HepG2 (cell line): ENCODE data around the gene RNF149. TPM values are rescaled to one million over a fixed set of nuclear protein-coding genes. Genes with fewer than 3 reads are reported as not detected.

Experiments used
- ATF1 ChIP-seq: IDR thresholded peaks from 2 replicates; pipeline ENCODE4 v1.6.1; 2016; ENCODE audit warnings: mild to moderate bottlenecking, control low read depth
- BHLHE40 ChIP-seq: IDR thresholded peaks from 2 replicates; pipeline ENCODE4 v1.6.1; 2011; ENCODE audit warnings: low read length, improper control_type of control experiment
- CBFB ChIP-seq: sonication (generic); formaldehyde crosslinking; IDR thresholded peaks from 2 replicates; pipeline ENCODE4 v1.4.0; 2020; ENCODE audit warnings: missing genetic modification reagents
- HDAC2 ChIP-seq: sonication (generic); formaldehyde crosslinking; IDR thresholded peaks from 2 replicates; pipeline ENCODE4 v1.4.0; 2020; ENCODE audit warnings: missing genetic modification reagents
- HHEX ChIP-seq: IDR thresholded peaks from 2 replicates; pipeline ENCODE4 v1.6.1; 2016; ENCODE audit warnings: control low read depth
- KDM2A ChIP-seq: sonication (generic); formaldehyde crosslinking; IDR thresholded peaks from 2 replicates; pipeline ENCODE4 v1.4.0; 2020; ENCODE audit warnings: low read depth, missing genetic modification reagents, borderline replicate concordance
- NCOR1 ChIP-seq: fragments of 200-600 bp; sonication (generic); IDR thresholded peaks from 2 replicates; pipeline ENCODE4 v1.7.0; 2017; ENCODE audit warnings: antibody characterized with exemption, low read length, borderline replicate concordance
- PCBP2 ChIP-seq: fragments of 200-400 bp; formaldehyde crosslinking; optimal IDR thresholded peaks from 2 replicates; pipeline ENCODE3; 2018; ENCODE audit warnings: low read length, low read depth; ENCODE audit not compliant: poor library complexity, severe bottlenecking
- RARG ChIP-seq: sonication (generic); formaldehyde crosslinking; IDR thresholded peaks from 2 replicates; pipeline ENCODE4 v1.4.0; 2020; ENCODE audit warnings: low read depth, mild to moderate bottlenecking, missing genetic modification reagents
- SMAD9 ChIP-seq: sonication (generic); formaldehyde crosslinking; IDR thresholded peaks from 2 replicates; pipeline ENCODE4 v1.5.1; 2020; ENCODE audit warnings: mild to moderate bottlenecking, missing genetic modification reagents
- SNAPC4 ChIP-seq: sonication (generic); formaldehyde crosslinking; IDR thresholded peaks from 2 replicates; pipeline ENCODE4 v1.4.0; 2020; ENCODE audit warnings: mild to moderate bottlenecking, missing genetic modification reagents
- SOX5 ChIP-seq: IDR thresholded peaks from 2 replicates; pipeline ENCODE4 v1.6.1; 2016; ENCODE audit warnings: borderline replicate concordance
- TAF15 ChIP-seq: fragments of 200-400 bp; formaldehyde crosslinking; IDR thresholded peaks from one replicate; pipeline ENCODE4 v1.6.1; 2018; ENCODE audit warnings: mild to moderate bottlenecking, low read depth, low read length; ENCODE audit not compliant: poor library complexity, severe bottlenecking
- TERF1 ChIP-seq: sonication (generic); formaldehyde crosslinking; IDR thresholded peaks from 2 replicates; pipeline ENCODE4 v1.8.0; 2022; ENCODE audit warnings: mild to moderate bottlenecking, missing genetic modification reagents, moderate library complexity
- YEATS2 ChIP-seq: sonication (generic); formaldehyde crosslinking; IDR thresholded peaks from 2 replicates; pipeline ENCODE4 v1.4.0; 2020; ENCODE audit warnings: missing genetic modification reagents, borderline replicate concordance
- ZBTB7B ChIP-seq: sonication (generic); formaldehyde crosslinking; IDR thresholded peaks from 2 replicates; pipeline ENCODE4 v1.4.0; 2020; ENCODE audit warnings: missing genetic modification reagents
- ZNF205 ChIP-seq: IDR thresholded peaks from 2 replicates; pipeline ENCODE4 v1.6.1; 2018; ENCODE audit warnings: missing biosample characterization, missing genetic modification reagents
- ZNF232 ChIP-seq: sonication (generic); formaldehyde crosslinking; IDR thresholded peaks from 2 replicates; pipeline ENCODE4 v1.4.0; 2020; ENCODE audit warnings: missing genetic modification reagents, borderline replicate concordance
- ZNF430 ChIP-seq: sonication (generic); formaldehyde crosslinking; IDR thresholded peaks from 2 replicates; pipeline ENCODE4 v1.9.0; 2021; ENCODE audit warnings: mild to moderate bottlenecking, missing genetic modification reagents
- ZNF724P ChIP-seq: sonication (generic); formaldehyde crosslinking; IDR thresholded peaks from 2 replicates; pipeline ENCODE4 v1.8.0; 2022; ENCODE audit warnings: missing genetic modification reagents, borderline replicate concordance
- ZNF772 ChIP-seq: sonication (generic); formaldehyde crosslinking; IDR thresholded peaks from 2 replicates; pipeline ENCODE4 v1.5.0; 2020; ENCODE audit warnings: mild to moderate bottlenecking, missing genetic modification reagents
- ZSCAN20 ChIP-seq: sonication (generic); formaldehyde crosslinking; IDR thresholded peaks from 2 replicates; pipeline ENCODE4 v1.4.0; 2020; ENCODE audit warnings: missing genetic modification reagents, mild to moderate bottlenecking, borderline replicate concordance
- polyA plus RNA-seq, 8 experiments: library from polyadenylated mRNA; depleted of rRNA in 3 of 8; stranded (reverse) in 7 of 8; unstranded in 1 of 8; fragments of >200 nt; fragmentation: Illumina TruSeq in 4 of 8; extraction: Trizol in 4 of 8; gene quantifications; 2 replicates each; pipeline versions ENCODE4 v1.2.1 to v1.2.3, GENCODE V29; 2011 to 2016; ENCODE audit warnings: low read depth in 4 of 8, missing spikeins in 1 of 8, mixed read lengths in 1 of 8; ENCODE audit not compliant: insufficient read depth in 1 of 8
- total RNA-seq, 5 experiments: library from RNA; depleted of rRNA; stranded (reverse); fragments of >200 nt; fragmentation: Illumina TruSeq; extraction: Trizol; gene quantifications; 2 replicates each; pipeline ENCODE4 v1.2.3, GENCODE V29; 2016; ENCODE audit warnings: low read depth in 1 of 5
- TF ChIP-seq, protein P1 (sequence below): sonication (generic); formaldehyde crosslinking; IDR thresholded peaks from 2 replicates; pipeline ENCODE4 v1.4.0; 2020; ENCODE audit warnings: missing genetic modification reagents

Gene RNF149
- total and polyA plus RNA-seq, 2 of the 13 experiments (the other 11 are each of a cell fraction or from before 2014, with no cell fraction given) = 87.6 to 109 TPM

- TF ChIP-seq, protein P1, sequence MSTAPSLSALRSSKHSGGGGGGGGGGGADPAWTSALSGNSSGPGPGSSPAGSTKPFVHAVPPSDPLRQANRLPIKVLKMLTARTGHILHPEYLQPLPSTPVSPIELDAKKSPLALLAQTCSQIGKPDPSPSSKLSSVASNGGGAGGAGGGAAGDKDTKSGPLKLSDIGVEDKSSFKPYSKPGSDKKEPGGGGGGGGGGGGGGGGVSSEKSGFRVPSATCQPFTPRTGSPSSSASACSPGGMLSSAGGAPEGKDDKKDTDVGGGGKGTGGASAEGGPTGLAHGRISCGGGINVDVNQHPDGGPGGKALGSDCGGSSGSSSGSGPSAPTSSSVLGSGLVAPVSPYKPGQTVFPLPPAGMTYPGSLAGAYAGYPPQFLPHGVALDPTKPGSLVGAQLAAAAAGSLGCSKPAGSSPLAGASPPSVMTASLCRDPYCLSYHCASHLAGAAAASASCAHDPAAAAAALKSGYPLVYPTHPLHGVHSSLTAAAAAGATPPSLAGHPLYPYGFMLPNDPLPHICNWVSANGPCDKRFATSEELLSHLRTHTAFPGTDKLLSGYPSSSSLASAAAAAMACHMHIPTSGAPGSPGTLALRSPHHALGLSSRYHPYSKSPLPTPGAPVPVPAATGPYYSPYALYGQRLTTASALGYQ (CRISPR knock-in tag) = peak; percentile 57
- peak; percentile 99 for TF ChIP-seq ZBTB7B (CRISPR knock-in tag)
- TF ChIP-seq ZNF724P (CRISPR knock-in tag) = peak; percentile 93
- TF ChIP-seq ZSCAN20 (CRISPR knock-in tag) = peak; percentile 90
- TF ChIP-seq BHLHE40 = 0 out of 2 replicates have a peak, but pooled peaks have one; percentile 27
- TF ChIP-seq RARG (CRISPR knock-in tag) = no peak
- TF ChIP-seq ZNF430 (CRISPR knock-in tag) = peak; percentile 99
- peak; percentile 95 for TF ChIP-seq HDAC2 (CRISPR knock-in tag)
- TF ChIP-seq ZNF772 (CRISPR knock-in tag) = peak; percentile 98
- TF ChIP-seq CBFB = peak; percentile 98
- no peak for TF ChIP-seq TAF15
- peak; percentile 80; the same call in 1 of the 2 replicates for TF ChIP-seq NCOR1
- TF ChIP-seq ATF1 = no peak
- TF ChIP-seq KDM2A (CRISPR knock-in tag) = peak; percentile 97
- TF ChIP-seq HHEX = no peak
- TF ChIP-seq SMAD9 = 0 out of 2 replicates have a peak, but pooled peaks have one; percentile 6
- TF ChIP-seq ZNF205 (CRISPR knock-in tag) = peak; percentile 94
- peak; percentile 96 for TF ChIP-seq SNAPC4 (CRISPR knock-in tag)
- no peak; the same call in 1 of the 2 replicates for TF ChIP-seq YEATS2
- peak; percentile 98 for TF ChIP-seq ZNF232
- TF ChIP-seq SOX5 (CRISPR knock-in tag) = peak; percentile 78
- TF ChIP-seq PCBP2 = no peak
- TF ChIP-seq TERF1 = no peak
Measured at GRCh38 chr2:101308432-101309210, at the start of gene RNF149 (continued).
